Neural cell (in vitro differentiated cells): ENCODE results near the gene EBF3. TPM values are rescaled to one million over a fixed set of nuclear protein-coding genes. Genes with fewer than 3 reads are reported as not detected.

Experiments used
- H2AFZ ChIP-seq: fragments of 200-600, 300-800 bp; sonication (generic), shearing (Covaris generic); 2 replicates; pipeline ENCODE4 v1.6.0; 2014; ENCODE audit warnings: low read depth, mild to moderate bottlenecking, antibody characterized with exemption, low read length, moderate library complexity
- H3F3A ChIP-seq: fragments of 200-600 bp; shearing (Covaris generic); 2 replicates; pipeline ENCODE4 v1.6.1; 2016; ENCODE audit warnings: mild to moderate bottlenecking, moderate library complexity, mixed read lengths, antibody characterized with exemption, low read length; ENCODE audit not compliant: insufficient read depth, poor library complexity, severe bottlenecking
- H3K27ac ChIP-seq: fragments of 200-600, 300-800 bp; sonication (generic), shearing (Covaris generic); 2 replicates; pipeline ENCODE4 v1.5.1; 2014; ENCODE audit warnings: mild to moderate bottlenecking, low read length, moderate library complexity
- H3K27me3 ChIP-seq: fragments of 300-800, 200-600 bp; sonication (generic), shearing (Covaris generic); 2 replicates; pipeline ENCODE4 v1.6.0; 2014; ENCODE audit warnings: mild to moderate bottlenecking, low read depth, low read length, moderate library complexity; ENCODE audit not compliant: insufficient read depth
- H3K36me3 ChIP-seq: fragments of 300-800, 200-600 bp; sonication (generic), shearing (Covaris generic); 2 replicates; pipeline ENCODE4 v1.5.1; 2014; ENCODE audit warnings: mild to moderate bottlenecking, antibody characterized with exemption, low read length, moderate library complexity; ENCODE audit not compliant: insufficient read depth
- H3K4me2 ChIP-seq: fragments of 300-800, 200-600 bp; sonication (generic), shearing (Covaris generic); 2 replicates; pipeline ENCODE4 v1.6.0; 2014; ENCODE audit warnings: mild to moderate bottlenecking, low read length
- H3K4me3 ChIP-seq: fragments of 300-800, 200-600 bp; sonication (generic), shearing (Covaris generic); 2 replicates; pipeline ENCODE4 v1.5.1; 2014; ENCODE audit warnings: mild to moderate bottlenecking, low read length, moderate library complexity
- H3K79me2 ChIP-seq: fragments of 200-600 bp; shearing (Covaris generic); replicated peaks from 2 replicates; pipeline ENCODE4 v1.6.0; 2014; ENCODE audit warnings: mild to moderate bottlenecking, low read length, moderate library complexity; ENCODE audit not compliant: insufficient read depth
- H3K9ac ChIP-seq: fragments of 300-800, 200-600 bp; sonication (generic), shearing (Covaris generic); 2 replicates; pipeline ENCODE4 v1.6.1; 2016; ENCODE audit warnings: mild to moderate bottlenecking, low read length, mixed read lengths
- H3K9me2 ChIP-seq: fragments of 200-600 bp; shearing (Covaris generic); 2 replicates; pipeline ENCODE4 v1.6.1; 2016; ENCODE audit warnings: mild to moderate bottlenecking, low read length, mixed read lengths; ENCODE audit not compliant: insufficient read depth
- H3K9me3 ChIP-seq: fragments of 200-600, 300-800 bp; sonication (generic), shearing (Covaris generic); 2 replicates; pipeline ENCODE4 v1.6.1; 2016; ENCODE audit warnings: mild to moderate bottlenecking, mixed run types, low read length, moderate library complexity, mixed read lengths
- H4K20me1 ChIP-seq: fragments of 200-600 bp; shearing (Covaris generic); 2 replicates; pipeline ENCODE4 v1.6.1; 2016; ENCODE audit warnings: mild to moderate bottlenecking, mixed run types; ENCODE audit not compliant: insufficient read depth
- CTCF ChIP-seq: fragments of 450-650 bp; IDR thresholded peaks from 2 replicates; pipeline ENCODE4 v1.5.1; 2014; ENCODE audit warnings: antibody characterized with exemption, mild to moderate bottlenecking, moderate library complexity; ENCODE audit not compliant: poor library complexity, severe bottlenecking
- EP300 ChIP-seq: fragments of 450-650 bp; conservative IDR thresholded peaks from 2 replicates; pipeline ENCODE4 v1.6.1; 2014; ENCODE audit warnings: antibody characterized with exemption, mild to moderate bottlenecking, moderate library complexity; ENCODE audit not compliant: poor library complexity, severe bottlenecking
- EZH2 ChIP-seq: fragments of 200-600, 300-800 bp; shearing (Covaris generic), sonication (generic); IDR thresholded peaks from 2 replicates; pipeline ENCODE4 v1.6.1; 2014; ENCODE audit warnings: antibody characterized with exemption, low read length, borderline replicate concordance, mild to moderate bottlenecking; ENCODE audit not compliant: insufficient read depth, poor library complexity, severe bottlenecking
- MXI1 ChIP-seq: fragments of 450-650 bp; conservative IDR thresholded peaks from 2 replicates; pipeline ENCODE4 v1.6.1; 2014; ENCODE audit warnings: antibody characterized with exemption, mild to moderate bottlenecking; ENCODE audit not compliant: poor library complexity, severe bottlenecking
- POLR2AphosphoS5 ChIP-seq: IDR thresholded peaks from 2 replicates; pipeline ENCODE4 v1.6.1; 2012
- RAD21 ChIP-seq: fragments of 450-650 bp; conservative IDR thresholded peaks from 2 replicates; pipeline ENCODE4 v1.6.1; 2014; ENCODE audit warnings: antibody characterized with exemption, mild to moderate bottlenecking, moderate library complexity
- SMC3 ChIP-seq: fragments of 450-650 bp; conservative IDR thresholded peaks from 2 replicates; pipeline ENCODE4 v1.6.1; 2014; ENCODE audit warnings: antibody characterized with exemption, mild to moderate bottlenecking, moderate library complexity; ENCODE audit not compliant: poor library complexity
- TAF1 ChIP-seq: IDR thresholded peaks from 2 replicates; pipeline ENCODE4 v1.6.1; 2012; ENCODE audit warnings: low read depth
- polyA plus RNA-seq: library from polyadenylated mRNA; depleted of rRNA; stranded (reverse); fragments of >200 nt; gene quantifications from 2 replicates; pipeline ENCODE4 v1.2.3, GENCODE V29; 2014
- TF ChIP-seq, protein P1 (sequence below): IDR thresholded peaks from 2 replicates; pipeline ENCODE4 v1.6.1; 2012; ENCODE audit warnings: borderline replicate concordance

EBF3 gene
- polyA plus RNA-seq, 1 donor from 2014 or later: 0.38 TPM

GRCh38 chr10:129955601-129956285, 8.3 kb downstream of the EBF3 start:
- no peak overlapping the region for H3K9ac ChIP-seq
- TF ChIP-seq MXI1 (no peak), TAF1 (no peak), CTCF (no peak), POLR2AphosphoS5 (no peak), EP300 (no peak), EZH2 (no peak), RAD21 (no peak), SMC3 (no peak)
- TF ChIP-seq, protein P1, sequence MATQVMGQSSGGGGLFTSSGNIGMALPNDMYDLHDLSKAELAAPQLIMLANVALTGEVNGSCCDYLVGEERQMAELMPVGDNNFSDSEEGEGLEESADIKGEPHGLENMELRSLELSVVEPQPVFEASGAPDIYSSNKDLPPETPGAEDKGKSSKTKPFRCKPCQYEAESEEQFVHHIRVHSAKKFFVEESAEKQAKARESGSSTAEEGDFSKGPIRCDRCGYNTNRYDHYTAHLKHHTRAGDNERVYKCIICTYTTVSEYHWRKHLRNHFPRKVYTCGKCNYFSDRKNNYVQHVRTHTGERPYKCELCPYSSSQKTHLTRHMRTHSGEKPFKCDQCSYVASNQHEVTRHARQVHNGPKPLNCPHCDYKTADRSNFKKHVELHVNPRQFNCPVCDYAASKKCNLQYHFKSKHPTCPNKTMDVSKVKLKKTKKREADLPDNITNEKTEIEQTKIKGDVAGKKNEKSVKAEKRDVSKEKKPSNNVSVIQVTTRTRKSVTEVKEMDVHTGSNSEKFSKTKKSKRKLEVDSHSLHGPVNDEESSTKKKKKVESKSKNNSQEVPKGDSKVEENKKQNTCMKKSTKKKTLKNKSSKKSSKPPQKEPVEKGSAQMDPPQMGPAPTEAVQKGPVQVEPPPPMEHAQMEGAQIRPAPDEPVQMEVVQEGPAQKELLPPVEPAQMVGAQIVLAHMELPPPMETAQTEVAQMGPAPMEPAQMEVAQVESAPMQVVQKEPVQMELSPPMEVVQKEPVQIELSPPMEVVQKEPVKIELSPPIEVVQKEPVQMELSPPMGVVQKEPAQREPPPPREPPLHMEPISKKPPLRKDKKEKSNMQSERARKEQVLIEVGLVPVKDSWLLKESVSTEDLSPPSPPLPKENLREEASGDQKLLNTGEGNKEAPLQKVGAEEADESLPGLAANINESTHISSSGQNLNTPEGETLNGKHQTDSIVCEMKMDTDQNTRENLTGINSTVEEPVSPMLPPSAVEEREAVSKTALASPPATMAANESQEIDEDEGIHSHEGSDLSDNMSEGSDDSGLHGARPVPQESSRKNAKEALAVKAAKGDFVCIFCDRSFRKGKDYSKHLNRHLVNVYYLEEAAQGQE: no peak
- H3K9me3 ChIP-seq: no peaks in the 10 kb centered on the region
- no peaks in the 10 kb centered on the region for H3F3A ChIP-seq
- no peak overlapping the region for H3K4me2 ChIP-seq
- no peak overlapping the region for H2AFZ ChIP-seq
- H3K27ac ChIP-seq: no peak overlapping the region
- no peaks in the 10 kb centered on the region for H3K9me2 ChIP-seq
- no peaks in the 10 kb centered on the region for H4K20me1 ChIP-seq
- H3K79me2 ChIP-seq: no peaks in the 10 kb centered on the region
- H3K36me3 ChIP-seq: no peaks in the 10 kb centered on the region
- H3K27me3 ChIP-seq: peaks cover 70% of the 10 kb centered on the region
- no peak overlapping the region for H3K4me3 ChIP-seq

DNA sequence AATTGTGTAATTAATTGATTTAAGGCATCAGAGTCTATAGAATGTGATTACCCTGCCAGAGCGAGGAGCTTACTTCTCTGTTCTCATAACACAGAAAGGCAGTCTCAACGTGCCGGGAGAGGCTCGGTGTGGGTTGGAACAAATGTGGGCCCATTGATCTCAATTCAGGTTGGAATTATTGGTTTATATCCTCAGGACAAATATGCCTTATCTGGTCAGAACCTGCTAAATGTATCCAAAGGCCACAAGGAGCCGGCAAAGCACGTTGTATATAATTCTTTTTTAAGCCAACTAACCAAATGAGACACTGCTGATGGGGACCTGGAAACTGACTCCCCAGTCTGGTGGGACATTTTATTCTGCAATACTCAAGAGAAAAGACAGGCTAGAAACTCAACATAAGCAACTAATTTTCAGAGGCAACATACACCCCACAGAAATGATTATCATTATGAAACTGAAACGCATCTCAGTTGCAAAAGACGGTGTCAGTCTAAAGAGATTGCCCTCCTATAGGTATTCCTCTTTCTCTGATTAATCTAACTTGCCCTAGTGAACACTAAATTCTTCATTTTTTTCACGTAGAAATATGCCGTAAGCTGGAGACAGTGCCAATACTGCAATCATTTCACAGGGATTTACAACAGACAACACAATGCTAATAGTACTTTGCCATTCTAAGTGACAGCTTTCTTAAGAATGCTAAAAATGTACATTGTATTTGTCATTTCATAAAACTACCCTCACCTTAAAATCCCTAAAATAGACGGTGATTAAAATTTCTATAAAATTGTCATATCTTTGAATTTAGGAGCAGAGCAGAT, 9.4 kb downstream of the EBF3 start:
- Histone ChIP-seq H3K27me3 (peaks cover 63% of the 10 kb centered on the region), H3K4me2 (no peak overlapping the region)
- no peak for TF ChIP-seq POLR2AphosphoS5
- TF ChIP-seq RAD21: no peak
- TF ChIP-seq EZH2: no peak
- TF ChIP-seq EP300: no peak
- TF ChIP-seq MXI1: no peak
- TF ChIP-seq, protein P1: no peak
- TF ChIP-seq CTCF: no peak
- no peak for TF ChIP-seq SMC3
- no peak for TF ChIP-seq TAF1

More for the DNA sequence above, 9.4 kb downstream of the EBF3 start:
- Histone ChIP-seq H3K9me2 (no peaks in the 10 kb centered on the region), H3K79me2 (no peaks in the 10 kb centered on the region), H3K9ac (no peak overlapping the region), H3F3A (no peaks in the 10 kb centered on the region), H3K4me3 (no peak overlapping the region), H4K20me1 (no peaks in the 10 kb centered on the region), H2AFZ (no peak overlapping the region), H3K9me3 (no peaks in the 10 kb centered on the region), H3K36me3 (no peaks in the 10 kb centered on the region), H3K27ac (no peak overlapping the region)
